Hepatocyte (in vitro differentiated cells): ENCODE data around the gene DHX58. TPM values are rescaled to one million over a fixed set of nuclear protein-coding genes. Genes with fewer than 3 reads are reported as not detected.

Experiments
- DNase-seq: peaks from one replicate; pipeline ENCODE4 v3.0.0-alpha.2; 2016; ENCODE audit warnings: low spot score
- H2AFZ ChIP-seq: fragments of 200-600 bp; sonication (generic); 2 replicates; pipeline ENCODE4 v1.6.0; 2016; ENCODE audit warnings: antibody characterized with exemption, mild to moderate bottlenecking
- H3K27ac ChIP-seq: fragments of 200-600 bp; sonication (generic); 2 replicates; pipeline ENCODE4 v1.5.1; 2016; ENCODE audit warnings: mild to moderate bottlenecking
- H3K27me3 ChIP-seq: fragments of 200-600 bp; sonication (generic); 2 replicates; pipeline ENCODE4 v1.6.1; 2016
- H3K36me3 ChIP-seq: fragments of 200-600 bp; sonication (generic); replicated peaks from 2 replicates; pipeline ENCODE4 v1.5.1; 2016; ENCODE audit warnings: low read depth; ENCODE audit not compliant: insufficient read depth
- H3K4me1 ChIP-seq: fragments of 200-600 bp; sonication (generic); 2 replicates; pipeline ENCODE4 v1.5.1; 2016; ENCODE audit warnings: mild to moderate bottlenecking, moderate library complexity; ENCODE audit not compliant: insufficient read depth
- H3K4me2 ChIP-seq: fragments of 200-600 bp; sonication (generic); 2 replicates; pipeline ENCODE4 v1.6.0; 2016
- H3K4me3 ChIP-seq: fragments of 200-600 bp; sonication (generic); 2 replicates; pipeline ENCODE4 v1.5.1; 2016; ENCODE audit warnings: mild to moderate bottlenecking
- H3K79me2 ChIP-seq: fragments of 200-600 bp; sonication (generic); 2 replicates; pipeline ENCODE4 v1.6.0; 2017; ENCODE audit warnings: mild to moderate bottlenecking
- H3K9me2 ChIP-seq: fragments of 200-600 bp; sonication (generic); replicated peaks from 2 replicates; pipeline ENCODE4 v1.6.0; 2017; ENCODE audit warnings: mild to moderate bottlenecking; ENCODE audit not compliant: insufficient read depth
- H3K9me3 ChIP-seq: fragments of 200-600 bp; sonication (generic); 2 replicates; pipeline ENCODE4 v1.5.1; 2016; ENCODE audit warnings: low read depth, mild to moderate bottlenecking
- H4K20me1 ChIP-seq: fragments of 200-600 bp; sonication (generic); 2 replicates; pipeline ENCODE4 v1.6.0; 2016; ENCODE audit warnings: mild to moderate bottlenecking; ENCODE audit not compliant: insufficient read depth, poor library complexity, severe bottlenecking
- EZH2 ChIP-seq: fragments of 200-600 bp; sonication (generic); IDR thresholded peaks from 2 replicates; pipeline ENCODE4 v1.6.1; 2016; ENCODE audit warnings: antibody characterized with exemption, mild to moderate bottlenecking, borderline replicate concordance
- EZH2phosphoT487 ChIP-seq: fragments of 200-600 bp; sonication (generic); IDR thresholded peaks from one replicate; pipeline ENCODE4 v1.6.1; 2018; ENCODE audit warnings: antibody characterized with exemption, mild to moderate bottlenecking, low read depth, moderate library complexity; ENCODE audit not compliant: unreplicated experiment, severe bottlenecking
- WGBS: methylation state at CpG from one replicate; pipeline ENCODE4 v1.1.6; 2016; ENCODE audit warnings: low lambda C conversion rate; ENCODE audit errors: missing lambda C conversion rate; 5-methylcytosine and 5-hydroxymethylcytosine counted together
- polyA plus RNA-seq: library from polyadenylated mRNA; unstranded; fragments of >200 nt; fragmentation: Nextera tagmentation; extraction: Ambion mirVana; gene quantifications from 2 replicates; pipeline ENCODE4 v1.2.1, GENCODE V29; 2016
- total RNA-seq: library from RNA; depleted of rRNA; stranded (reverse); fragments of >200 nt; gene quantifications from 2 replicates; pipeline ENCODE4 v1.2.3, GENCODE V29; 2014
- TF ChIP-seq, protein P1 (sequence below): fragments of 200-600 bp; sonication (generic); IDR thresholded peaks from 2 replicates; pipeline ENCODE4 v1.5.1; 2016; ENCODE audit warnings: antibody characterized with exemption, mild to moderate bottlenecking; ENCODE audit not compliant: poor library complexity

The DHX58 gene
- total and polyA plus RNA-seq, 2 experiments from 2014 or later, result 1.4 to 1.6 TPM

DNA sequence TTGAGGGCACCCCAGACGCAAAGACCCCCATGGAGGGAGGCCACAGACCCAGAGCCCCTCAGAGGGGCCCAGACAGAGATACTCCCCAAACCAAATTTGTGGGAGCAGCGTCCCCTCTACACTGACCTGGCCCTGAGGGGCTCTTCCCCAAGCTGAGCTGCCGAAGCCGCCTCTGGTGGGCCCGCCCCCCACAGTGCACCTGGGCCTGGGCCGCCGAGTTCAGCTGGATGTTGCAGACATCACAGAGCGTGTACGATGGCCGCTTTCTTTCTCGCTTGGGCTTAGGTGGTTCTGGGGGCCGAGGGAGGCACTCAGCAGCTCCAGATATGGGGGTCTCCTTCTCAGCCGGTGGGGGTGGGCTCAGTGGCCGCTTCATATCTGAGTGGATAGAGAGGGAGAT lies 49.8 kb downstream of the DHX58 start:
- WGBS, result 95% methylated on average over 14 of the region's 14 CpGs
- H4K20me1 ChIP-seq, result no peaks in the 10 kb centered on the region
- H3K36me3 ChIP-seq, result no peaks in the 10 kb centered on the region
- no peak overlapping the region for H3K27ac ChIP-seq
- H3K4me2 ChIP-seq, result no peak overlapping the region
- H3K9me3 ChIP-seq, result no peaks in the 10 kb centered on the region
- H3K4me3 ChIP-seq, result no peak overlapping the region
- no peak overlapping the region for H2AFZ ChIP-seq
- no peaks in the 10 kb centered on the region for H3K79me2 ChIP-seq
- no peaks in the 10 kb centered on the region for H3K27me3 ChIP-seq
- no peaks in the 10 kb centered on the region for H3K4me1 ChIP-seq
- TF ChIP-seq, protein P1, sequence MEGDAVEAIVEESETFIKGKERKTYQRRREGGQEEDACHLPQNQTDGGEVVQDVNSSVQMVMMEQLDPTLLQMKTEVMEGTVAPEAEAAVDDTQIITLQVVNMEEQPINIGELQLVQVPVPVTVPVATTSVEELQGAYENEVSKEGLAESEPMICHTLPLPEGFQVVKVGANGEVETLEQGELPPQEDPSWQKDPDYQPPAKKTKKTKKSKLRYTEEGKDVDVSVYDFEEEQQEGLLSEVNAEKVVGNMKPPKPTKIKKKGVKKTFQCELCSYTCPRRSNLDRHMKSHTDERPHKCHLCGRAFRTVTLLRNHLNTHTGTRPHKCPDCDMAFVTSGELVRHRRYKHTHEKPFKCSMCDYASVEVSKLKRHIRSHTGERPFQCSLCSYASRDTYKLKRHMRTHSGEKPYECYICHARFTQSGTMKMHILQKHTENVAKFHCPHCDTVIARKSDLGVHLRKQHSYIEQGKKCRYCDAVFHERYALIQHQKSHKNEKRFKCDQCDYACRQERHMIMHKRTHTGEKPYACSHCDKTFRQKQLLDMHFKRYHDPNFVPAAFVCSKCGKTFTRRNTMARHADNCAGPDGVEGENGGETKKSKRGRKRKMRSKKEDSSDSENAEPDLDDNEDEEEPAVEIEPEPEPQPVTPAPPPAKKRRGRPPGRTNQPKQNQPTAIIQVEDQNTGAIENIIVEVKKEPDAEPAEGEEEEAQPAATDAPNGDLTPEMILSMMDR, result no peak
- TF ChIP-seq EZH2phosphoT487 (no peak), EZH2 (no peak)
- no peak for DNase-seq
- no peaks in the 10 kb centered on the region for H3K9me2 ChIP-seq

DNA sequence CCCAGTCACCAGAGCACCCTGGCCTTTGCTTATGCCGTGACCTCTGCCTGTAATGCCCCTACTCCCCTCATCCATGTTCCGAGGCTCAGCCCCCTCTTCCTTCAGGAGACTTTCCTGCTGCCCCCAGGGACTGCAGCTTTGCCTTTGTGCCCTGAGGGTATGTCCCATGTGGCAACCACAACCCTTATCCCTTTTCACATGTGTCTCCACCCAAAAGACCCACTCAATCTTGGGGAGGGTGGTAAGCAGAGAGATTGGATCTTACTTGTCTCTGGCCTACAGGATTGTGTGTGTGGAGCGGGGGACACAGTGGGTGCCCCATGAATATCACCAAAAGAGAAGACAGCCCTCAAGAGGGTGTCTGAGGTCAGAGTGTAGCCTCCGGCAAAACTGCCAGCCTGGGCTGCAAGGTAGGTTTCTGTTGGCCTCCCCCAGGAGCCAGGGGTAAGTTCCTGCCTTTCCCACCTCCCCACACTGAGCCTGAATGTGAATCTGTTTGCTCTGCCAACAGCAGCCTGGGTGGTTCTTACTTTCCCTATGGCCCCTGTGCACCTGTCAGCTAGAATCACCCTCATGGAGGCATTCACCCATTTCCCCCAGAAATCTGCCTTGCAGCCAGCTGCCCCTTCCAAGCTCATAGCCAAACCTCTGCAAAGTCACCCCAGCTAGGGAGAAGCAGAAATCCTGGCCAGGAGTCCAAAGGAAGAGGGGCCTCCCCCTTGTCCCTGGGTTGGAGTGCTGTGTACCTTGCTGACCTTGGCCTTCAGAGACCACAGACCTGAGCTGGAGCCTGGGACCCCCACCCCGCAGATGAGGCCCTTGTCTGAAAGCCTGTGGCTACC lies 50.6 kb downstream of the DHX58 start:
- TF ChIP-seq, protein P1, result no peak
- TF ChIP-seq EZH2phosphoT487 (no peak), EZH2 (no peak)
- H3K4me2 ChIP-seq, result no peak overlapping the region
- H3K27ac ChIP-seq, result no peak overlapping the region
- no peaks in the 10 kb centered on the region for H3K27me3 ChIP-seq
- no peaks in the 10 kb centered on the region for H3K9me3 ChIP-seq
- no peaks in the 10 kb centered on the region for H3K9me2 ChIP-seq
- DNase-seq, result no peak
- no peaks in the 10 kb centered on the region for H4K20me1 ChIP-seq
- H3K4me1 ChIP-seq, result no peaks in the 10 kb centered on the region
- H2AFZ ChIP-seq, result no peak overlapping the region
- H3K4me3 ChIP-seq, result no peak overlapping the region
- WGBS, result 65% methylated on average over 5 of the region's 5 CpGs
- H3K79me2 ChIP-seq, result no peaks in the 10 kb centered on the region
- H3K36me3 ChIP-seq, result no peaks in the 10 kb centered on the region

DNA sequence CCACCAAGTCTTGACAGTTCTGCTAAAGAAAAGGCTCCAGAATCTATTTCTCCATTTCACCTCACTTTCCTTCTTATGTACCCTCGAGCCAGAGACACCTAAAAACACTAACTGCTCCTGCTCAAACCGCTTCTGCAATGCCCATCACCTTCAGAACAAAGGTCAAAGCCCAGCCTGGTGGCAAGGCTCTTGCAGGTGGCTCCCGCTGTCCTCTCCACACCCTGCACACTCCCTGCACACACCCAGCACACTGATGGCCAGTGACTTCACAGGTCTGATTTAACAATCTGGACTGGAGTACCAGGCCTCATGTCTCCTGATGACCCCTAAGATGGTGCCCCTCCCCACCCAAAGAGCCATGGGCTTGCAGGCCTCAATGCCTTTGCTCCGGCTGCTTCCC lies 52.3 kb downstream of the DHX58 start:
- no peak overlapping the region for H3K4me3 ChIP-seq
- TF ChIP-seq EZH2phosphoT487 (no peak), EZH2 (no peak)
- TF ChIP-seq, protein P1, result no peak
- H3K27me3 ChIP-seq, result no peaks in the 10 kb centered on the region
- H3K9me3 ChIP-seq, result no peaks in the 10 kb centered on the region
- H4K20me1 ChIP-seq, result no peaks in the 10 kb centered on the region
- DNase-seq, result no peak
- H3K4me2 ChIP-seq, result no peak overlapping the region
- H3K27ac ChIP-seq, result no peak overlapping the region
- H3K36me3 ChIP-seq, result no peaks in the 10 kb centered on the region
- H3K4me1 ChIP-seq, result no peaks in the 10 kb centered on the region
- 85% methylated on average over 4 of the region's 4 CpGs for WGBS
- no peak overlapping the region for H2AFZ ChIP-seq
- no peaks in the 10 kb centered on the region for H3K9me2 ChIP-seq
- no peaks in the 10 kb centered on the region for H3K79me2 ChIP-seq
